Measurements from ENCODE around the gene CHSY1.

CHSY1 gene

DNA sequence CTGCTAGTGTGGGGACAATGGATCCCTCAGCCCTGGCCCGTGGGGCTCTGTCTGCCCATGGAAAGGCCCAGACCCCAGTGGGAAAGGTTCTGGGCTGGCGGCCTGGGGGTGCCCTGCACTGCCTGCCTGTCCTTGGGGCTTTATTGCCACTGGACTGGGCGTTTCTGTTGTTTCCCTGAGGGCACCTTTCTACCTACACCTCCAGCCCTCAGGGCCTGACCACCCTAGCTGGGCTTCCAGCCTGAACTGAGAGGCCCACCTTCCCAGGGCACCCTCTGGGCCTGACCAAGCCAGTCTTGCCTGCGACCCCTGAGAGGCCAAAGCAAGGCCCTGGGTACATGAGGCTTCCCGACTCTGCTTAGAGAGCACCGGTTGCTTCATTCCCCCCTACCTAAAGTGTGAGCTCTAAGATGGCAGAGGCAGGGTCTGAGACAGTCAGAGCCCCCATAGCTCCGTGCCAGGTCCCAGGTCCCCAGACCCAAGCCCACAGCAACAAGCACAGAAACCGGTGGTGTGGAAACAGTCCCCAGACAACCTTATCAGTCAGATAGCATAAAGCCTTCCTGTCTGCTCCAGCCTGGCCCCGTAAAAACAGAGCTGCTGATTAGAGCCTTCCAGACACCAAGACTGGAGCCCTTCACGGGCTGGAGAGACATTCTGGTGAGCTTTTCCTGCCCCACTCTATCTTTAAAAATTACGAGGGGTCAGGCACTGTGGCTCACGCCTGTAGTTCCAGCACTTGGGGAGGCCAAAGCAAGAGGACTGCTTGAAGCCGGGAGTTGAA is 102.8 kb downstream of the CHSY1 start:
- DNase-seq: no peak

- no peak for DNase-seq
Measured at GRCh38 chr15:101148166-101148880, 103.5 kb downstream of the CHSY1 start.

DNA sequence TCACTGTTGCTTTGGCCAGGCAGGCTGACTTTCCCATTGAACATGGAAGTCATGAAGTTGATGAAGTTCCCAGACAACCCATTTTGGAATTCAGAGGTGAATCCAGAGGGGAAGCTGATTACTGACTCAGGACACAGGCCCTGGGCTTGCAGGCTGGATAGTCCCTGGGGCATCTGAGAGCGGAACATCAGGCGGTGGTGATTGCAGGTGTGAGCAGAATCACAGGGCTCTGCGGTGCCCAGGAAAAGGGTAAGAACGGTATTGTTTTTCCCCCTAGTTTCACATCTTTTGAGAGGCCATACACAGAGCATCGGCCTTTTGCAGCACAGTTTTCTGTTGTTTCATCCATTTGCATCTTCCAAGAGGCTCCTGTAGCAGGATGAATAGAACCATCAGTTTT is 104.7 kb downstream of the CHSY1 start:
- no peak for DNase-seq

DNA sequence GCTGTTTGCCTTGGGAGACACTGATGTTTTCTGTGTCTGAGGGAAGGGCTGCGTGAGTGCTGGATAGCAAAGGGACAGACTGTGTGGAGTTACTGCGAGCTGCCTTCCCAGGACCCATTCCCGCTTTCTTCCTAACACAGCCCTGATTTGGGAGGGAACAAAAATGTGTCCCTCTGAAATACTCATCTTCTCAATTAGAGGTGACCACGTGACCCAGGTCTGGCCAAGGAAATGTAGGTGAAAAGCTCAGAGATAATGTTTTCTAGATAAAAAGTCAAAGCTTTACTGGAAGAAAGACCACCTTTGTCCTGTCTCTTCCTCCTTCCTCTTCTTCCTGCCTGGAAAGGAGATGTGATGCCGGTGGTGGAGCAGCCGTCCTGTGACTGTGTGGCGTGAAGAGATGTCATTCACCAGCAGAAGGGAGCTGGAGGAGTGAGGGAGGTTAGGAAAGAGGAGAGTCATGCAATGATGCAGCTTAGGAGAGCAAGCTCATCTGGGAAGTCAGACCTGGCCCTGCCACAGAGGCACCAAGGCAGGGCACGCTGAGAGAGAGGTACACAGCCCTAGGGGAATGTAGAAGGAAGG is 105.6 kb downstream of the CHSY1 start:
- no peak for DNase-seq

DNA sequence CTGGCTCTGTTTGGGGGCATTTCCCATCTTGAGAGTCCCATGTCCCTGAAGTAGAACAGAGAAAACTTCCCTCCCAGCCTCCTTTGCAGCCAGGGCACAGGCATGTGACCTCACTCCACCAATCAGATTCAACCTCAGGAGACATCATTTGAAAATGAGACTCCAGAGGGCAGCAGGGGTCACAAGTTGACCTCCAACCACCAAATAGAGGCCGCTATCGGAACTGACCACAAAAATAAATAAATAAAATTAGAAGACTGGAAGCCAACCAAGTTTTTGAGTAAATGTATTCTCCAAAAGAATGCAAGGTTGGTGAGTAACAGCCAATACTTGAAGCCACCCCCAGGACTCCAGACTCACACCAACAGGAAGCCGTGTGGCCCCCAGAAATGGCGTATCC is 106.5 kb downstream of the CHSY1 start:
- no peak for DNase-seq

GRCh38 chr15:101143321-101143720 is 108.5 kb downstream of the CHSY1 start:
- no peak for DNase-seq

- no peak for DNase-seq
Measured at GRCh38 chr15:101142711-101143110, 109.1 kb downstream of the CHSY1 start.

DNA sequence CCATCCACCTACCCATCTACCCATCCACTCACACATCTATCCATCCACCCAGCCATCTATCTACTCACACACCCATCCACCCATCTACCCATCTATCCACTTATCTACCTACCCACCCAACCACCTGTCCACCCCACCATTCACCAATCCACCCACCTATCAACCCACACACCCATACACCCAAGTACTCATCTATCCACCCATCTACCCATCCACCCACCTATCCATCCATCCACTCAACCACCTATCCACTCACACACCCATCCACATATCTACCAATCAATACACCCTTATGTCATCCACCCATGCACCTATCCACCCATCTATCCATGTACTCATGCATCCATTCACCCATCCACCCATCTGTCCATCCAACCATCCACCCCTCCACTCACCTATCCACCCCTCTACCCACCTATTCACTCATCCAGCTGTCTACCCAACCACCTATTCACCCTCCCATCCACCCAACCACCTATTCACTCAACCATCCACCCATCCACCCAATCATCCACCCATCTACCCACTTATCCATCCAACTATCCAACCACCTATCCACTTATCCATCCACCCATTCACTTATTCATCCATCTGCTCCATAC is 109.8 kb downstream of the CHSY1 start:
- no peak for DNase-seq

DNA sequence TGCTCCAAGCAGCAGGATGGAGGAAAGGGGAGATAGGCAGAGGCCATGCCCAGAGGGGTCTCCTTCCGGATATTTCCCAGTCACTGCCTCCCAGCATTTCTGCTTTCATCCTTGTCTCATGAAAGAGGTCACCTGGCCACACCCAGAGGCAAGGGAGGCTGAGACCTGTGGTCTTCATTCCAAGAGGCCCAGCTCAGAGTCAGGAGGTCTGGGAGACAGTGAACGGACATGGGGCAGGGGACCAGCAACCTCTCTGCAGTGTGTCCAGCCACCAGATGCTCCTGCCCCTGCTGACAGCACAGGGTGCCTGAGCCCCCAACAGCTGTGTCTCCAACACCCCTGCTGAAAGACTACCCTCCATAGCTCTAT is 111.2 kb downstream of the CHSY1 start:
- DNase-seq: no peak

DNA sequence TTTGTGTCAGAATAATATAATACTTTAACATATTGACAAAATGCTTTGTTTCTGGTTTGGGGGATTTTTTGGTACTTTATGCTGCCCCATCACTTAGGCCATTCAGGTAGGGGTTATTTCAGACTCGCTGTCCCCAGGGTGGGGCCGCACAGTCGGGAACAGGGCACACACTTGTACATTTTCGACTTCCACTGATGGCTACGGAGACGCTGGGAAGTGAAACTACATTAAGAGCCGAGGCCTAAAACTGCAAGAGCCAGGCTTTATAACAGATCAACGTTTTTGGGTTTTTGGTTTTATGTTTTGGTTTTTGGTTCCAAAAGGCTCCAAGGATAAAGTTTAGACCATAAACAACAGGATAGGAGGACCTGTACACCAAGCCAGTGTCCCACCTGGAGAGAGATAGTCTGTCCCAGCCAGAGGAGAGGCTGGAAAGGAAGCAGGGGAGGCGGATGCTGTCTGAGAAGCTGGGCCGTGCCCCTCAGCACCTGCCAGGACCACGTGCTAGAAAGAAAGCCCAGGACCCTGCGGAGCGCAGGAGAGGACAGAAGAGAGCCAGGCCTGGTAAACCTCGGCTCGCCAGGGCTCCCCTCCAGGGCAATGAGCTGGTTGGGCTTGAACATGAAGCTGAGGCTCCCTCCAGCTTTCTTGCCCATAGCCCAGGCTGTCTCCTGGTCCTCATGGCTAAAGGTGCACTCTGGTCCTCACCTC is 111.7 kb downstream of the CHSY1 start:
- no peak for DNase-seq

DNA sequence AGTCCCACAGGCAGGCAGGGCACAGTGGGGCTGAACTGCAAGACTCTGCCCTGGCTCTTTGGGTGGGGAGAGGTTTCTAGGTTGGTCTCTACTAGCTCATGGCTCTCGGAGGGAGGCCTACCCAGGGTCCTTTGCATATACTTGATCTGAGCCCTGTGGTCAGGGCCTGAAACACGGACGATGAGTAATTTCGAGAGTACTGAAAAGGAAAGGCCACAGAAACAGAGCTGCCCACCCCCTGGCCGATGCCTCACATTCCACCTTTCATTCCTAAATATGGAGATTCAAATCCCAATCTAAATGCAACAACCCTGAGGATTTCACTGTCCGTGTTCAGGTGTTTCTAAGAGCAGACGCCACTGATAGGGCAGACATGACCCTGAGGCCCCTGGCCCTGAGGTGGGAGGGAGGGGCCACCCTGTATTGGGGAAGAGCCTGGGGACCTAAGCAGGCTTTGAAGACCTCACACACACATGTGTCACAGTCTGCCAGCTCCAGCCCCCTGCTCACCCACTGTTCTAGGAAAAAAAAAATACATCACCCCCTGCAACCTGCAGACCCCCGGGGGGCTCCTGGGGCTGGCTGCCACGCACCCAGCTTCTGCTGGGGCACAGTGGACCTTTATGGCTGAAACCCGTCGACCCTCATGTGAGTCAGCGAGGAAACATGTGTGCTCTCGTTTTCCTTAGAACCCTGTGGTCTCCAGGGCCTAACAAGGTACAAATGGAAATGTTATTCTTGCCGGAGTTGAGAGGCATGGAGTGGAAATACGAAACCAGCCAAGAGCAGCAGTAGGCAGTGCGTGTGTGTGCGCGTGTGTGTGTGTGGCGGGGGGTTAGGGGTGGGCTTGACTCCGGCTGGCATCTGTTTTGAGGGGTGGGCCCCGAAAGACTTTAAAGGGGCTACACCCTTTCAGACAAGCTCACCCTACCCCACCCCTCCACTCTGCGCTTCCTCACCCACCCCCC is 112.7 kb downstream of the CHSY1 start:
- DNase-seq: no peak

DNA sequence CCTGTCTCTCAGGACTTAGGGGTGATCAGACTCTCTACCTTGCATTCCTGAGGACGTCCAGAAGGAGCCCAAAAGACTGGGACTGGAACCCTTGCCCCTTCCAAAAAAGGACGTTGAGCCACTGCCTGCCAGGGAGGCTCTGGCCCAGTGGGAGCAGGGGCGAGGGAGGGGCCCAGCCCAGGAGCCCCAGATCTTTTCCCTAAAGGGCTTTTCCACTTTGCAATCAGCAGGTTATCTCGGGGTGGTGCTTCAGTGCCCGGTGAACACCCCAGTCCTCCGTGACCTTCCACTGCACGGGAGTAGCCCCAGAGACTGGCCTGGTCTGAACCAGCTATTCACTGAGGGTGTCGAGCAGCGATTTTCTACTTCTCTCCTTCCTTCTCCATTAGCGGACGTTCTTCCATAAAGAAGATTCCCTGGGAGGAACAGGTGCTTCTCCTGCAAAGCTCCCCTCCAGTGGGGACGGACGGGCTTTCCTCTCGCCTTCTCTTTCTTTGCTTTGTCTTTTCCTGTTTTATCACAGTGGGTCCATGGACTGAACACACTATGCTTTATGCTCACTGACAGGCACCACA is 113.7 kb downstream of the CHSY1 start:
- no peak for DNase-seq

DNA sequence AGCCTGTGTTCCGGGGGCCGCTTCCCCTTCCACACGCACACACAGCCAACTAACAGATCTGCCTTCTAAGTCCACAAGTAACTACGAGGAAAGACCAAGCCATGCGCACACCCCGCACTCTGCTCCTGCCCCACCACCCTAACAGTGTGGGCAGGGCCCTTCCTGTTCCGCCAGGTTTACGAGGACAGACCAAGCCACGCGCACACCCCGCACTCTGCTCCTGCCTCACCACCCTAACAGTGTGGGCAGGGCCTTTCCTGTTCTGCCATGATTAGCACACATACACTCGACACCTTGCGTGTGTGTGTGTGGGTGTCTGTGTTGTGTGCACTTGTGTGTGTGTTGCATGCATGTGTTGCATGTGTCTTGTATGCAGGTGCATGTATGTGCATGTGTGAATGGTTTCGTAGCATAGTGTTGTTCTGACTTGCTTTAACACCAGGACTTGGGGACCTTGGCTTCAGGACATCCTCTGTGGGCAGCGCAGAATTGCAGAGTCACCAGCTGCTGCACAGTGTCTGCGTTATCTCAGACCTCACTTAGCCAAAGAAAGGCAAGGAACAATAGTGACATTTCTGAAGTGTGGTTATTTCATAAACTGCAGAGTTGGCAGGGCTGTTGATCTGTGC is 114.4 kb downstream of the CHSY1 start:
- no peak for DNase-seq

DNA sequence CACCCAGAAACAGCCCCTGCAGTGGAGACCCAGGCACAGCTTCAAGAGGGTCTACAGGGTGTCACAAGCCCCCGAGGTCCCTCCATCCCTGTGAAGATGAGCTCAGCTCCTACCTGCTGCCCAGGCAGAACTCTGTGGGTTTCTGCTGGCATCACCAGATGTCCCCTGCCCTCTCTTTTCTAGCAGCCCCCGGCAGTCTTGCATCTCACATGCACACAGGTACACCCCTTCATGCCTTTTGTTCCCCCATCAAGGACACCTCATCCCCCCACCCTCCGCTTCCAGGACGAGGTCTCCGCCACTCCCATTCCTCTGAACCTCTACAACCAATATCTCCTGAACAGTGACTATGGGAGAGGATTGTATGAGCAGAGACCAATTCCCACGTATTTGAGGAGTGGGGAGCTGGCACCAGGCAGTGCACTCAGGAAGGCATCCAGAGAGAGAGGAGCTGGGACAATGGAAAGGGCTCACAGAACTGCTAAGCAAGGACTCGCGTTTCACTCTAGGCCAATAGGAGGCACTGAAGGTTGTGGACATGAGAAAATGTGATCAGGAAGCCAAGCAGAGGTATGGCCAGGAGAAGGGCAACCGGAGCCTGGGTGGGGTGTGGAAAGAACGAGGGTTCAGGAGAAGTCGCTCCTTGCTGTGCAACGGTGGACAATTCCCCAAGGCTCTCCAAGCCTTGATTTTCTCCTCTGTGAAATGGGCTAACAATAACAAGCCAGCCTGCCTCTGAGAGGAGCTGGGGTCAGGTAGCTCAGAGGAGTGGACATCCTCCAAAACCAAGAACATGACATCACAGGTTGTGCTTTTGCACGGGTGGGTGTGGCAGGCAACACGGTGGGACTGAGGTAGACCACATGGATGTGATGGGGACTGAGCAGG is 115.2 kb downstream of the CHSY1 start:
- DNase-seq: no peak

- DNase-seq: no peak
Measured at GRCh38 chr15:101135532-101136166, 116.2 kb downstream of the CHSY1 start.

- DNase-seq: no peak
Measured at GRCh38 chr15:101134780-101135179, 117.1 kb downstream of the CHSY1 start.

- no peak for DNase-seq
Measured at GRCh38 chr15:101133751-101134261, 118.0 kb downstream of the CHSY1 start.

DNA sequence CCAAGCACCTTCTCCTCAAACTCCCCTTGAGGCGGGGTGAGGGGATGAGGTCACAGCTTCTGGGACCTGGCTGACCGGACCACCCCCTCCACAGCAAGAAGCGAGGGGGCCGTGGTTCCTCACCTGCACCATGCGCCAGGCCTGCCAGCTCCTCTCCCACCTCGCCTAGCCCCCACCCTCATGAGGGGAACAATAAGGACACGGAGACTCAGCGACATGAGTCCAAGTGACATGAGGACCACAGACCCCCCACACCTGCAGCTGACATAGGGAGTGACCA is 118.7 kb downstream of the CHSY1 start:
- DNase-seq: no peak

GRCh38 chr15:101132390-101133180 is 119.3 kb downstream of the CHSY1 start:
- DNase-seq: no peak

All from stimulated activated naive CD4-positive, alpha-beta T cell treated with Interleukin-2 at 50 U/mL for 16 hours (primary cell).